Activated CD4-positive, alpha-beta memory T cell treated with anti-CD3 and anti-CD28 coated beads for 36 hours (primary cell): ENCODE results near the gene PTTG1IP. TPM values are rescaled to one million over a fixed set of nuclear protein-coding genes. Genes with fewer than 3 reads are reported as not detected.

Source experiments
- CTCF ChIA-PET: fragments of 350-600 bp; sonication (Branson Sonifier 250); formaldehyde crosslinking; loops from one replicate; lab custom pipeline; 2021; ENCODE audit warnings: antibody characterized with exemption, inconsistent platforms; lab: Charles Lee
- POLR2A ChIA-PET: fragments of 350-600 bp; sonication (Branson Sonifier 250); formaldehyde crosslinking; loops from one replicate; lab custom pipeline; 2021; ENCODE audit warnings: antibody characterized with exemption; lab: Charles Lee
- DNase-seq: peaks from one replicate; pipeline ENCODE4 v3.0.0-alpha.2; 2020
- H3K27ac Mint-ChIP-seq: one replicate; pipeline ENCODE4 v1.8.0; 2021; ENCODE audit warnings: mixed read lengths
- H3K27me3 Mint-ChIP-seq: one replicate; pipeline ENCODE4 v1.8.0; 2021; ENCODE audit warnings: mixed read lengths
- H3K36me3 Mint-ChIP-seq: one replicate; pipeline ENCODE4 v1.8.0; 2021; ENCODE audit warnings: mixed read lengths
- H3K4me1 Mint-ChIP-seq: one replicate; pipeline ENCODE4 v1.8.0; 2021; ENCODE audit warnings: low read depth, mixed read lengths
- H3K4me3 Mint-ChIP-seq: one replicate; pipeline ENCODE4 v1.8.0; 2021; ENCODE audit warnings: mild to moderate bottlenecking, mixed read lengths
- H3K9me3 Mint-ChIP-seq: one replicate; pipeline ENCODE4 v1.8.0; 2021; ENCODE audit warnings: mixed read lengths
- intact Hi-C: fragments of 100-400 bp; cut with micrococcal nuclease; formaldehyde crosslinking; loops from one replicate; pipeline ENCODE4 v1.15.1; 2023
- total RNA-seq, 2 experiments: library from RNA; stranded (reverse); gene quantifications; one replicate each; pipeline ENCODE4 v1.2.3, GENCODE V29; 2021

PTTG1IP gene
- total RNA-seq, 2 experiments from 2014 or later = 43.0 to 44.4 TPM

GRCh38 chr21:44854391-44854663 lies 19.2 kb downstream of the PTTG1IP start:
- intact Hi-C loops = no loop called here
- no peak for DNase-seq
- Mint-ChIP-seq H3K4me3 (no peak overlapping the region), H3K9me3 (no peaks in the 10 kb centered on the region), H3K4me1 (peaks cover 28% of the 10 kb centered on the region), H3K27ac (no peak overlapping the region), H3K27me3 (no peaks in the 10 kb centered on the region), H3K36me3 (peaks cover 30% of the 10 kb centered on the region)
- CTCF ChIA-PET = no interaction called here
- POLR2A ChIA-PET = no interaction called here

- peaks cover 25% of the 10 kb centered on the region for H3K36me3 Mint-ChIP-seq
- POLR2A ChIA-PET = no interaction called here
- H3K4me1 Mint-ChIP-seq = peaks cover 28% of the 10 kb centered on the region
- no peak overlapping the region for H3K4me3 Mint-ChIP-seq
- H3K9me3 Mint-ChIP-seq = no peaks in the 10 kb centered on the region
- no peak for DNase-seq
- CTCF ChIA-PET = no interaction called here
- peak overlapping the region; percentile 67 for H3K27ac Mint-ChIP-seq
- no peaks in the 10 kb centered on the region for H3K27me3 Mint-ChIP-seq
- intact Hi-C loops = no loop called here
These were observed 19.7 kb downstream of the PTTG1IP start for GRCh38 chr21:44853601-44854390.

- H3K27ac Mint-ChIP-seq = peak overlapping the region; percentile 32
- intact Hi-C loops = no loop called here
- no peaks in the 10 kb centered on the region for H3K27me3 Mint-ChIP-seq
- no peaks in the 10 kb centered on the region for H3K9me3 Mint-ChIP-seq
- CTCF ChIA-PET = interaction anchor here (0.9 to 1.6 kb wide), 3 partner anchors 22 to 277 kb away, joined by 3 read pairs; partner anchors contain the start of gene PTTG1IP
- DNase-seq = no peak
- H3K4me1 Mint-ChIP-seq = peaks cover 36% of the 10 kb centered on the region
- POLR2A ChIA-PET = no interaction called here
- H3K36me3 Mint-ChIP-seq = peaks cover 24% of the 10 kb centered on the region
- no peak overlapping the region for H3K4me3 Mint-ChIP-seq
These were observed 22.4 kb downstream of the PTTG1IP start for GRCh38 chr21:44850905-44851657.

GRCh38 chr21:44850208-44850800 lies 23.2 kb downstream of the PTTG1IP start:
- CTCF ChIA-PET = interaction anchor here (0.5 to 1.1 kb wide), 3 partner anchors 25 to 278 kb away, joined by 3 read pairs; no protein-coding TSS in a partner anchor
- intact Hi-C loops = no loop called here
- Mint-ChIP-seq H3K27ac (no peak overlapping the region), H3K9me3 (no peaks in the 10 kb centered on the region), H3K27me3 (no peaks in the 10 kb centered on the region), H3K36me3 (peaks cover 24% of the 10 kb centered on the region), H3K4me3 (no peak overlapping the region), H3K4me1 (peaks cover 40% of the 10 kb centered on the region)
- POLR2A ChIA-PET = no interaction called here
- no peak for DNase-seq

- ChIA-PET CTCF (interaction anchor here (0.5 kb wide), 1 partner anchor 46 kb away, joined by 3 read pairs; no protein-coding TSS in a partner anchor), POLR2A (no interaction called here)
- Mint-ChIP-seq H3K9me3 (no peaks in the 10 kb centered on the region), H3K36me3 (peaks cover 19% of the 10 kb centered on the region), H3K27me3 (no peaks in the 10 kb centered on the region), H3K4me3 (no peak overlapping the region), H3K27ac (no peak overlapping the region), H3K4me1 (peaks cover 39% of the 10 kb centered on the region)
- intact Hi-C loops = no loop called here
- DNase-seq = no peak
These were observed 23.8 kb downstream of the PTTG1IP start for GRCh38 chr21:44849616-44850130.

GRCh38 chr21:44848821-44849521 lies 24.5 kb downstream of the PTTG1IP start:
- no peaks in the 10 kb centered on the region for H3K9me3 Mint-ChIP-seq
- DNase-seq = no peak
- intact Hi-C loops = no loop called here
- peaks cover 12% of the 10 kb centered on the region for H3K36me3 Mint-ChIP-seq
- ChIA-PET CTCF (no interaction called here), POLR2A (no interaction called here)
- H3K27ac Mint-ChIP-seq = no peak overlapping the region
- H3K4me3 Mint-ChIP-seq = no peak overlapping the region
- no peaks in the 10 kb centered on the region for H3K27me3 Mint-ChIP-seq
- peaks cover 33% of the 10 kb centered on the region for H3K4me1 Mint-ChIP-seq

- CTCF ChIA-PET = interaction anchor here (0.9 to 2.0 kb wide), 3 partner anchors 28 to 337 kb away, joined by 3 to 6 read pairs (median 5); no protein-coding TSS in a partner anchor
- no peak for DNase-seq
- Mint-ChIP-seq H3K4me3 (no peak overlapping the region), H3K4me1 (peaks cover 29% of the 10 kb centered on the region), H3K27ac (no peak overlapping the region), H3K36me3 (peaks cover 8% of the 10 kb centered on the region), H3K9me3 (no peaks in the 10 kb centered on the region), H3K27me3 (no peaks in the 10 kb centered on the region)
- intact Hi-C loops = no loop called here
- POLR2A ChIA-PET = no interaction called here
These were observed 26.0 kb downstream of the PTTG1IP start for GRCh38 chr21:44847261-44848056.

- DNase-seq = peak; percentile 58
- Mint-ChIP-seq H3K27ac (no peak overlapping the region), H3K4me3 (peak overlapping the region; percentile 60), H3K9me3 (no peaks in the 10 kb centered on the region), H3K4me1 (peaks cover 21% of the 10 kb centered on the region), H3K27me3 (no peaks in the 10 kb centered on the region), H3K36me3 (peaks cover 8% of the 10 kb centered on the region)
- POLR2A ChIA-PET = interaction anchor here (1.0 kb wide), 1 partner anchor 46 kb away, joined by 4 read pairs; no protein-coding TSS in a partner anchor
- CTCF ChIA-PET = interaction anchor here (0.7 to 2.0 kb wide), 4 partner anchors 29 to 85 kb away, joined by 3 to 8 read pairs (median 6); partner anchors contain the start of gene UBE2G2
- intact Hi-C loops = no loop called here
These were observed 26.8 kb downstream of the PTTG1IP start for GRCh38 chr21:44846485-44847260.

GRCh38 chr21:44846224-44846484 lies 27.3 kb downstream of the PTTG1IP start:
- ChIA-PET POLR2A (interaction anchor here (1.0 kb wide), 1 partner anchor 45 kb away, joined by 4 read pairs; no protein-coding TSS in a partner anchor), CTCF (interaction anchor here (0.7 to 2.0 kb wide), 4 partner anchors 29 to 86 kb away, joined by 3 to 8 read pairs (median 6); partner anchors contain the start of gene UBE2G2)
- H3K27ac Mint-ChIP-seq = no peak overlapping the region
- H3K4me1 Mint-ChIP-seq = peaks cover 16% of the 10 kb centered on the region
- H3K9me3 Mint-ChIP-seq = no peaks in the 10 kb centered on the region
- no peak for DNase-seq
- peak overlapping the region; percentile 60 for H3K4me3 Mint-ChIP-seq
- intact Hi-C loops = no loop called here
- H3K36me3 Mint-ChIP-seq = peaks cover 6% of the 10 kb centered on the region
- no peaks in the 10 kb centered on the region for H3K27me3 Mint-ChIP-seq

- H3K4me3 Mint-ChIP-seq = peak overlapping the region; percentile 60
- ChIA-PET POLR2A (interaction anchor here (1.0 kb wide), 1 partner anchor 45 kb away, joined by 4 read pairs; no protein-coding TSS in a partner anchor), CTCF (interaction anchor here (1.3 to 2.0 kb wide), 3 partner anchors 30 to 52 kb away, joined by 5 to 8 read pairs (median 6); partner anchors contain the start of gene UBE2G2)
- H3K27ac Mint-ChIP-seq = no peak overlapping the region
- H3K4me1 Mint-ChIP-seq = peaks cover 13% of the 10 kb centered on the region
- no peaks in the 10 kb centered on the region for H3K27me3 Mint-ChIP-seq
- peaks cover 3% of the 10 kb centered on the region for H3K36me3 Mint-ChIP-seq
- DNase-seq = peak; percentile 76
- intact Hi-C loops = no loop called here
- no peaks in the 10 kb centered on the region for H3K9me3 Mint-ChIP-seq
These were observed 27.9 kb downstream of the PTTG1IP start for GRCh38 chr21:44845418-44846223.
